Hepatocyte (in vitro differentiated cells): ENCODE results near the gene TMEM63A. TPM values are rescaled to one million over a fixed set of nuclear protein-coding genes. Genes with fewer than 3 reads are reported as not detected.

Source experiments
- DNase-seq: peaks from one replicate; pipeline ENCODE4 v3.0.0-alpha.2; 2016; ENCODE audit warnings: low spot score
- H2AFZ ChIP-seq: fragments of 200-600 bp; sonication (generic); 2 replicates; pipeline ENCODE4 v1.6.0; 2016; ENCODE audit warnings: antibody characterized with exemption, mild to moderate bottlenecking
- H3K27ac ChIP-seq: fragments of 200-600 bp; sonication (generic); 2 replicates; pipeline ENCODE4 v1.5.1; 2016; ENCODE audit warnings: mild to moderate bottlenecking
- H3K27me3 ChIP-seq: fragments of 200-600 bp; sonication (generic); 2 replicates; pipeline ENCODE4 v1.6.1; 2016
- H3K36me3 ChIP-seq: fragments of 200-600 bp; sonication (generic); replicated peaks from 2 replicates; pipeline ENCODE4 v1.5.1; 2016; ENCODE audit warnings: low read depth; ENCODE audit not compliant: insufficient read depth
- H3K4me1 ChIP-seq: fragments of 200-600 bp; sonication (generic); 2 replicates; pipeline ENCODE4 v1.5.1; 2016; ENCODE audit warnings: mild to moderate bottlenecking, moderate library complexity; ENCODE audit not compliant: insufficient read depth
- H3K4me2 ChIP-seq: fragments of 200-600 bp; sonication (generic); 2 replicates; pipeline ENCODE4 v1.6.0; 2016
- H3K4me3 ChIP-seq: fragments of 200-600 bp; sonication (generic); 2 replicates; pipeline ENCODE4 v1.5.1; 2016; ENCODE audit warnings: mild to moderate bottlenecking
- H3K79me2 ChIP-seq: fragments of 200-600 bp; sonication (generic); 2 replicates; pipeline ENCODE4 v1.6.0; 2017; ENCODE audit warnings: mild to moderate bottlenecking
- H3K9me2 ChIP-seq: fragments of 200-600 bp; sonication (generic); replicated peaks from 2 replicates; pipeline ENCODE4 v1.6.0; 2017; ENCODE audit warnings: mild to moderate bottlenecking; ENCODE audit not compliant: insufficient read depth
- H3K9me3 ChIP-seq: fragments of 200-600 bp; sonication (generic); 2 replicates; pipeline ENCODE4 v1.5.1; 2016; ENCODE audit warnings: low read depth, mild to moderate bottlenecking
- H4K20me1 ChIP-seq: fragments of 200-600 bp; sonication (generic); 2 replicates; pipeline ENCODE4 v1.6.0; 2016; ENCODE audit warnings: mild to moderate bottlenecking; ENCODE audit not compliant: insufficient read depth, poor library complexity, severe bottlenecking
- EZH2 ChIP-seq: fragments of 200-600 bp; sonication (generic); IDR thresholded peaks from 2 replicates; pipeline ENCODE4 v1.6.1; 2016; ENCODE audit warnings: antibody characterized with exemption, mild to moderate bottlenecking, borderline replicate concordance
- EZH2phosphoT487 ChIP-seq: fragments of 200-600 bp; sonication (generic); IDR thresholded peaks from one replicate; pipeline ENCODE4 v1.6.1; 2018; ENCODE audit warnings: antibody characterized with exemption, mild to moderate bottlenecking, low read depth, moderate library complexity; ENCODE audit not compliant: unreplicated experiment, severe bottlenecking
- WGBS: methylation state at CpG from one replicate; pipeline ENCODE4 v1.1.6; 2016; ENCODE audit warnings: low lambda C conversion rate; ENCODE audit errors: missing lambda C conversion rate; 5-methylcytosine and 5-hydroxymethylcytosine counted together
- polyA plus RNA-seq: library from polyadenylated mRNA; unstranded; fragments of >200 nt; fragmentation: Nextera tagmentation; extraction: Ambion mirVana; gene quantifications from 2 replicates; pipeline ENCODE4 v1.2.1, GENCODE V29; 2016
- total RNA-seq: library from RNA; depleted of rRNA; stranded (reverse); fragments of >200 nt; gene quantifications from 2 replicates; pipeline ENCODE4 v1.2.3, GENCODE V29; 2014
- TF ChIP-seq, protein P1 (sequence below): fragments of 200-600 bp; sonication (generic); IDR thresholded peaks from 2 replicates; pipeline ENCODE4 v1.5.1; 2016; ENCODE audit warnings: antibody characterized with exemption, mild to moderate bottlenecking; ENCODE audit not compliant: poor library complexity

TMEM63A gene
- total and polyA plus RNA-seq, 2 experiments from 2014 or later: 38.8 to 47.5 TPM

DNA sequence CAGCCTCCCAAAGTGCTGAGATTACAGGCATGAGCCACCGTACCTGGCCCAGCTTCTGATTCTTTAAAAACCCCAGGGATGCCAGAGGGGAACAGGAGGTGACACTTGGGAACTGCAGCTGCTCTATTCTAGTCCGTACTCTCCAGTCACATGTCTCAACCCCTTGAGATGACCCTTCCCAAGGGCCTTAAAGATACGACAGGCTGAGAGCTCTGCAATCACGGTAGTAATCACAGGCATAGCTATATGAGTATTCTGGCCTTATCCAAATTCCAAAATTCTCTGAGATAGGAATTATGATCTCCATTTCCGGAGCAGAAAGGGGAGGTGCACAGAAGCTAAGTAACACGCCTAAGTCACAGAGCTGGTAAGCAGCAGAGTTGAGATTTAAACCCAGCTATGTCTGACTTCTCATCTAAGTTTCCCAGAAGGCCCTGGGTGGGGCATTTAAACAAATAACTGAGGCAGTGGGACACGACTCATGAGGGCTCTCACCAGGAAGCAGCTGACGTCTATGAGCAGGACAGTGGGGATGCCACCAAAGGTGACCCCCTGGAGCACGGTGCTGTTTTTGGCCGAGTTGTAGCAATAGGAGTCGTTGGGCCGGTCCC, 5.2 kb downstream of the TMEM63A start:
- no peaks in the 10 kb centered on the region for H3K36me3 ChIP-seq
- no peak overlapping the region for H2AFZ ChIP-seq
- H3K4me1 ChIP-seq: peaks cover 55% of the 10 kb centered on the region
- no peak overlapping the region for H3K4me3 ChIP-seq
- peak overlapping the region; percentile 98 for H3K27ac ChIP-seq
- DNase-seq: no peak
- 97% methylated on average over 12 of the region's 12 CpGs for WGBS
- TF ChIP-seq EZH2: no peak
- TF ChIP-seq, protein P1, sequence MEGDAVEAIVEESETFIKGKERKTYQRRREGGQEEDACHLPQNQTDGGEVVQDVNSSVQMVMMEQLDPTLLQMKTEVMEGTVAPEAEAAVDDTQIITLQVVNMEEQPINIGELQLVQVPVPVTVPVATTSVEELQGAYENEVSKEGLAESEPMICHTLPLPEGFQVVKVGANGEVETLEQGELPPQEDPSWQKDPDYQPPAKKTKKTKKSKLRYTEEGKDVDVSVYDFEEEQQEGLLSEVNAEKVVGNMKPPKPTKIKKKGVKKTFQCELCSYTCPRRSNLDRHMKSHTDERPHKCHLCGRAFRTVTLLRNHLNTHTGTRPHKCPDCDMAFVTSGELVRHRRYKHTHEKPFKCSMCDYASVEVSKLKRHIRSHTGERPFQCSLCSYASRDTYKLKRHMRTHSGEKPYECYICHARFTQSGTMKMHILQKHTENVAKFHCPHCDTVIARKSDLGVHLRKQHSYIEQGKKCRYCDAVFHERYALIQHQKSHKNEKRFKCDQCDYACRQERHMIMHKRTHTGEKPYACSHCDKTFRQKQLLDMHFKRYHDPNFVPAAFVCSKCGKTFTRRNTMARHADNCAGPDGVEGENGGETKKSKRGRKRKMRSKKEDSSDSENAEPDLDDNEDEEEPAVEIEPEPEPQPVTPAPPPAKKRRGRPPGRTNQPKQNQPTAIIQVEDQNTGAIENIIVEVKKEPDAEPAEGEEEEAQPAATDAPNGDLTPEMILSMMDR: no peak
- no peaks in the 10 kb centered on the region for H4K20me1 ChIP-seq
- H3K79me2 ChIP-seq: peaks cover 55% of the 10 kb centered on the region
- H3K27me3 ChIP-seq: no peaks in the 10 kb centered on the region
- no peaks in the 10 kb centered on the region for H3K9me2 ChIP-seq
- no peaks in the 10 kb centered on the region for H3K9me3 ChIP-seq
- H3K4me2 ChIP-seq: no peak overlapping the region

DNA sequence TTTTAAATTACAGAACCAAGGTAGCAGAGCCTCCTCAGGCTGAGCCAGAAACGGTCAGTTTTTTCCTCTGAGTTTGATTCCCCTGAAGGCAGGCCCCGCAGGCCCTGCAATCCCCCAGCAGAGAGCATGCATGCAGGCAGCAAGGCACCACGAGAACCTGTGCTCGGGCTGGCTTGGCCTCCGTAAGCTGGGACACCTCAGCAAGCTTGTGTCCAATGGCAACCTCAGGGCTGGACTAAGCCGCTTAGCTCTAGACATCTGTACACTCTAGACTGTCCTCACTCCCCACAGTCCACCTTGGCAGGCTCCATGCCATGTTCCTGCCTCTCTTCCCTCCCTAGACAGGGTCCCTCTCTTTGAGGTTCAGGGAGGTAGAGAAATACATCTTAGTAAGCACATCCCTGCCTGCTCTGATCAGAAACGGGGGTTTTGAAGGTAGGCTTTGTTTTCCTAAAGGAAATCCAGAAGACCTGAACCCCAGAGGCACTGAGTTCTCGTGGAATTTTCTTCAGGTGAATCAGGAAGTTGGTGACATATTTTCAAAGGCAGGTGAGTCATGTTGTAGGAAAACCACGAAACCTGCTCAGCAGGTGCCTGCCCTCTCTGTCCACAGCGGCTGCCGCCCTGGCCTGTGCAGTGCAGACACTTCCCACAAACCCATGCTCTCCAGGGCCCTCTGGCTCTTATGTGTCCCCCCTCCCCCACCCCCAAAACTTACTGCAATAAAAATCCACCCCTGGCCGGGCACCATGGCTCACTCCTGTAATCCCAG, 7.0 kb downstream of the TMEM63A start:
- 79% methylated on average over 12 of the region's 12 CpGs for whole genome bisulfite sequencing
- peaks cover 48% of the 10 kb centered on the region for H3K4me1 ChIP-seq
- H3K9me2 ChIP-seq: no peaks in the 10 kb centered on the region
- H3K27ac ChIP-seq: peak overlapping the region; percentile 98
- H3K27me3 ChIP-seq: no peaks in the 10 kb centered on the region
- H2AFZ ChIP-seq: no peak overlapping the region
- H3K79me2 ChIP-seq: peaks cover 42% of the 10 kb centered on the region
- peak; percentile 83 for DNase-seq
- no peaks in the 10 kb centered on the region for H3K9me3 ChIP-seq
- no peaks in the 10 kb centered on the region for H3K36me3 ChIP-seq
- H3K4me3 ChIP-seq: no peak overlapping the region
- H3K4me2 ChIP-seq: peak overlapping the region; percentile 20
- TF ChIP-seq, protein P1: no peak
- TF ChIP-seq EZH2phosphoT487 (no peak), EZH2 (no peak)
- no peaks in the 10 kb centered on the region for H4K20me1 ChIP-seq

DNA sequence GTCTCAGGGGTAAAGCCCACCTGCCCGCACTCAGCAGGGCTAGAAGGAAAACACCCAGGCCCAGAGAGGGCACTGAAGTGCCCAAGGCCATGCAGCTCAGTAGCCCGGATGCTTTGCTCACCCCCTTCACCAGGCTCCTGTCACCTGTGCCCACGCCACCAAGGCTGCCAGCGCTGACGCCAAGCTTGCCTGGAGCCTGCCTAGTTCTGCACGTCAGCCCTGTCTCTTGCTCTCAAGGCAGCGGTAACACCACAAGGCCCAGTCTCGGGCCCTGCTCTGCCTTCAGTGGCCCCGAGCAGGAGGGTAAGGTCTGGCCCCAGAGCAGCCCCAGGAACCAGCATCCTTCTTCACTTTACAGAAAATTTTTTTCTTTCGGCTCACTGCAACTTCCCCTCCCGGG, 7.7 kb downstream of the TMEM63A start:
- peaks cover 38% of the 10 kb centered on the region for H3K79me2 ChIP-seq
- WGBS: 94% methylated on average over 11 of the region's 11 CpGs
- no peak overlapping the region for H3K4me2 ChIP-seq
- H3K27ac ChIP-seq: peak overlapping the region; percentile 98
- H4K20me1 ChIP-seq: no peaks in the 10 kb centered on the region
- H3K4me1 ChIP-seq: peaks cover 42% of the 10 kb centered on the region
- no peak for DNase-seq
- H3K9me3 ChIP-seq: no peaks in the 10 kb centered on the region
- no peak overlapping the region for H3K4me3 ChIP-seq
- H3K27me3 ChIP-seq: no peaks in the 10 kb centered on the region
- H2AFZ ChIP-seq: no peak overlapping the region
- no peaks in the 10 kb centered on the region for H3K9me2 ChIP-seq
- TF ChIP-seq EZH2: no peak
- no peak for TF ChIP-seq EZH2phosphoT487
- TF ChIP-seq, protein P1: no peak
- H3K36me3 ChIP-seq: no peaks in the 10 kb centered on the region
